Ovary (tissue), 10 donors: ENCODE results near the gene SINHCAF. TPM values are rescaled to one million over a fixed set of nuclear protein-coding genes. Genes with fewer than 3 reads are reported as not detected.
A peak's percentile ranks its signal among the peaks of the same experiment; 100 is the strongest.
"Not testable (repeated sequence)": the region's sequence is repeated elsewhere in the genome, so short reads cannot be mapped to it uniquely, and the experiment has no call there.

Experiments used
- DNase-seq, 5 donors: peaks; one replicate each; pipeline ENCODE4 v3.0.0-alpha.2; 2019 to 2020
- H3K27ac ChIP-seq, 2 donors: fragments of 200-600 bp; one replicate each; pipeline versions ENCODE4 v1.5.1 to v1.8.0; 2019 to 2022
- H3K27me3 ChIP-seq: fragments of 200-600 bp; one replicate; pipeline ENCODE4 v1.8.0; 2022
- H3K36me3 ChIP-seq: fragments of 200-600 bp; sonication (generic); one replicate; pipeline ENCODE4 v1.5.1; 2019
- H3K4me1 ChIP-seq: one replicate; pipeline ENCODE4 v1.8.1; 2013; ENCODE audit warnings: mild to moderate bottlenecking, moderate library complexity; ENCODE audit not compliant: insufficient read depth
- H3K4me3 ChIP-seq: fragments of 200-600 bp; sonication (generic); one replicate; pipeline ENCODE4 v1.5.1; 2017
- H3K9me3 ChIP-seq, 2 donors: fragments of 200-600 bp in 1 of 2; sonication (generic) in 1 of 2; one replicate each; pipeline versions ENCODE4 v1.5.1 to v1.8.1; 2013 to 2019; ENCODE audit warnings: mild to moderate bottlenecking in 1 of 2, moderate library complexity in 1 of 2
- CTCF ChIP-seq, 3 donors: fragments of 450-650 bp in 2 of 3; fragments of 200-600 bp in 1 of 3; IDR thresholded peaks; one replicate each; pipeline versions ENCODE4 v1.5.1 to v1.8.0; 2016 to 2022; ENCODE audit warnings: antibody characterized with exemption in 3 of 3, mild to moderate bottlenecking in 1 of 3
- EP300 ChIP-seq: sonication (generic); formaldehyde crosslinking; IDR thresholded peaks from one replicate; pipeline ENCODE4 v1.6.1; 2017; ENCODE audit warnings: antibody characterized with exemption
- POLR2A ChIP-seq: fragments of 450-650 bp; IDR thresholded peaks from one replicate; pipeline ENCODE4 v1.6.1; 2017; ENCODE audit warnings: antibody characterized with exemption, mild to moderate bottlenecking, moderate library complexity
- WGBS, 3 donors: extraction: QIAGEN DNeasy Blood & Tissue Kit in 1 of 3; methylation state at CpG; one replicate each; pipeline versions ENCODE4 v1.1.5 to v1.1.7; 2013 to 2017; 5-methylcytosine and 5-hydroxymethylcytosine counted together
- intact Hi-C, 4 donors: fragments of 100-400 bp; cut with DNase I; formaldehyde crosslinking; loops; one replicate each; pipeline versions ENCODE4 v1.11.0 to v1.15.1; 2022 to 2023
- long read RNA-seq, 3 donors: library from polyadenylated mRNA in 2 of 3; unstranded in 2 of 3; transcript quantifications; one replicate each; pipeline ENCODE4 v2.0.0 and lab custom pipeline, GENCODE V29; 2021 to 2026
- polyA plus RNA-seq, 2 donors: library from polyadenylated mRNA; stranded (reverse); fragments of 200-250 nt in 1 of 2; fragments of 350-450 nt in 1 of 2; fragmentation: Illumina TruSeq in 1 of 2; extraction: RNeasy Lipid Tissue Mini Kit (QIAGEN cat#74804) in 1 of 2; gene quantifications; one replicate each; pipeline ENCODE4 v1.2.3, GENCODE V29; 2013 to 2014
- total RNA-seq, 7 donors: library from RNA; depleted of rRNA in 2 of 7; stranded (reverse); fragments of >200 nt in 2 of 7; fragmentation: NEBNext Ultra II Directional in 3 of 7; extraction: Animal tissue kit (Norgen Biotek cat#: 25700) in 3 of 7; gene quantifications; one replicate each; pipeline versions ENCODE4 v1.1.0 to v1.2.4, GENCODE V29; 2016 to 2023
- donor health status: DM: no; HTN: no; CAD: no; lungs with moderate emphysema.
- donor health status: DM: no; HTN: no; CAD: no.
- donor health status: Bipolar disorder and iron deficiency.
- donor health status: DM: yes; HTN: yes; CAD: no.
- donor health status: DM: no; HTN: no; CAD: no.
- donor health status: DM: yes; HTN: yes; CAD: no.

Gene SINHCAF
- total RNA-seq (10 to 100 TPM; 45.0 to 86.0 (median 59.0) TPM), polyA plus RNA-seq (10 to 100 TPM; 40.7 to 66.8 TPM)
- long read RNA-seq, donor 1, transcript SINHCAF-201 (6 exons, 3,163 nt): major isoform, 15 of 40 reads
- long read RNA-seq, donor 1, transcript SINHCAF-203 (6 exons, 1,555 nt): minor isoform, 6 of 40 reads
- long read RNA-seq, donor 1, partial matches to known transcripts: 1 of 40 reads
- long read RNA-seq, donor 1, other reads (novel, unspliced or antisense): 16 of 40 reads
- long read RNA-seq, donor 2, transcript SINHCAF-201 (6 exons, 3,163 nt): major isoform, 14 of 20 reads
- long read RNA-seq, donor 2, partial matches to known transcripts: 0 of 20 reads
- long read RNA-seq, donor 2, other reads (novel, unspliced or antisense): 0 of 20 reads
- long read RNA-seq, donor 3, transcript SINHCAF-203 (6 exons, 1,555 nt): minor isoform, 20 of 61 reads
- long read RNA-seq, donor 3, transcript SINHCAF-201 (6 exons, 3,163 nt): major isoform, 24 of 61 reads
- long read RNA-seq, donor 3, partial matches to known transcripts: 1 of 61 reads
- long read RNA-seq, donor 3, other reads (novel, unspliced or antisense): 16 of 61 reads

GRCh38 chr12:31325877-31326631 is at the start of gene SINHCAF:
TSS of gene SINHCAF (minus strand) at chr12:31326150. CDS start at chr12:31298204, 27,946 bp downstream.
- Histone ChIP-seq H3K36me3 (no peaks in the 10 kb centered on the region), H3K27me3 (no peaks in the 10 kb centered on the region), H3K4me1 (peaks cover 4% of the 10 kb centered on the region), H3K27ac (peak within 1 kb of the TSS; percentile 67 to 83), H3K4me3 (peak within 1 kb of the TSS; percentile 79), H3K9me3 (no peaks in the 10 kb centered on the region)
- TF ChIP-seq EP300 (no peak), POLR2A (peak; percentile 87), CTCF (IDR thresholded peaks at IDR 0.05) (no peak)
- intact Hi-C loops: no loop called here
- peak; percentile 99 to 100 (median 100) for DNase-seq
- WGBS, 3 donors: 1% methylated on average over 55 of the region's 55 CpGs

- H3K27me3 ChIP-seq, H3K27ac ChIP-seq, H3K36me3 ChIP-seq, intact Hi-C loops, H3K9me3 ChIP-seq, H3K4me3 ChIP-seq, H3K4me1 ChIP-seq, DNase-seq: not testable (repeated sequence)
- 75 to 83% (median 76%) methylated on average over 6 of the region's 6 CpGs for WGBS, 3 donors
Observed at GRCh38 chr12:31375422-31375821, 49.5 kb upstream of the SINHCAF start.

GRCh38 chr12:31371256-31371620 is 45.3 kb upstream of the SINHCAF start:
- DNase-seq: no peak
- H3K4me3 ChIP-seq: no peak overlapping the region
- intact Hi-C loops: no loop called here
- 87 to 99% (median 93%) methylated on average over 2 of the region's 2 CpGs for WGBS, 3 donors
- peaks cover 4% of the 10 kb centered on the region for H3K4me1 ChIP-seq
- H3K27me3 ChIP-seq: no peaks in the 10 kb centered on the region
- TF ChIP-seq EP300 (no peak), POLR2A (no peak), CTCF (IDR thresholded peaks at IDR 0.05) (no peak)
- H3K36me3 ChIP-seq: no peaks in the 10 kb centered on the region
- H3K9me3 ChIP-seq: no peaks in the 10 kb centered on the region
- H3K27ac ChIP-seq: no peak overlapping the region

- 24 to 34% (median 31%) methylated on average over 10 of the region's 10 CpGs for WGBS, 3 donors
- Histone ChIP-seq H3K36me3 (no peaks in the 10 kb centered on the region), H3K9me3 (no peaks in the 10 kb centered on the region), H3K27me3 (no peaks in the 10 kb centered on the region), H3K4me3 (peak overlapping the region; percentile 0), H3K4me1 (peaks cover 4% of the 10 kb centered on the region), H3K27ac (peak overlapping the region in 1 of 2 donors; percentile 7)
- no peak for DNase-seq
- TF ChIP-seq EP300 (no peak), POLR2A (no peak), CTCF (IDR thresholded peaks at IDR 0.05) (no peak)
- intact Hi-C loops: no loop called here
Observed at GRCh38 chr12:31370531-31371255, 44.7 kb upstream of the SINHCAF start.
